H9 (cell line): ENCODE measurements around the gene MOBP. TPM values are rescaled to one million over a fixed set of nuclear protein-coding genes. Genes with fewer than 3 reads are reported as not detected.

Experiments used
- DNase-seq: peaks from one replicate; pipeline ENCODE4 v3.0.0-alpha.2; 2017
- H2AFZ ChIP-seq: one replicate; pipeline ENCODE4 v1.6.1; 2013; ENCODE audit warnings: mild to moderate bottlenecking, low read length, control low read depth, moderate library complexity
- H2AK5ac ChIP-seq: 2 replicates; pipeline ENCODE4 v1.6.1; 2013; ENCODE audit warnings: low read length, control low read depth, mixed read lengths; ENCODE audit not compliant: insufficient read length
- H2BK120ac ChIP-seq: one replicate; pipeline ENCODE4 v1.6.1; 2013; ENCODE audit warnings: low read depth, mild to moderate bottlenecking, low read length, control low read depth, inconsistent platforms; ENCODE audit not compliant: poor library complexity, severe bottlenecking
- H2BK12ac ChIP-seq: 2 replicates; pipeline ENCODE4 v1.6.1; 2013; ENCODE audit warnings: low read length, control low read depth, mixed read lengths, low read depth; ENCODE audit not compliant: insufficient read length
- H2BK15ac ChIP-seq: 2 replicates; pipeline ENCODE4 v1.6.1; 2013; ENCODE audit warnings: low read depth, low read length, control low read depth
- H2BK20ac ChIP-seq: one replicate; pipeline ENCODE4 v1.6.1; 2013; ENCODE audit warnings: low read depth, mild to moderate bottlenecking, low read length, control low read depth, inconsistent platforms; ENCODE audit not compliant: poor library complexity, severe bottlenecking
- H2BK5ac ChIP-seq: 2 replicates; pipeline ENCODE4 v1.6.1; 2013; ENCODE audit warnings: low read length, control low read depth, mixed read lengths; ENCODE audit not compliant: insufficient read length
- H3K14ac ChIP-seq: 2 replicates; pipeline ENCODE4 v1.6.1; 2013; ENCODE audit warnings: low read length, control low read depth; ENCODE audit not compliant: insufficient read depth
- H3K18ac ChIP-seq: 2 replicates; pipeline ENCODE4 v1.6.1; 2013; ENCODE audit warnings: low read depth, mild to moderate bottlenecking, mixed read lengths, low read length, control low read depth; ENCODE audit not compliant: insufficient read length
- H3K23ac ChIP-seq: 2 replicates; pipeline ENCODE4 v1.6.1; 2013; ENCODE audit warnings: low read length, control low read depth, mixed read lengths, low read depth; ENCODE audit not compliant: insufficient read length
- H3K23me2 ChIP-seq: 2 replicates; pipeline ENCODE4 v1.6.1; 2013; ENCODE audit warnings: low read depth, mild to moderate bottlenecking, mixed read lengths, low read length, control low read depth; ENCODE audit not compliant: insufficient read length, poor library complexity, severe bottlenecking
- H3K27ac ChIP-seq: 2 replicates; pipeline ENCODE4 v1.5.1; 2013; ENCODE audit warnings: low read length, control low read depth, mixed read lengths, low read depth; ENCODE audit not compliant: insufficient read length
- H3K27me3 ChIP-seq: 2 replicates; pipeline ENCODE4 v1.6.1; 2013; ENCODE audit warnings: low read length, control low read depth, inconsistent platforms; ENCODE audit not compliant: insufficient read depth
- H3K4ac ChIP-seq: 2 replicates; pipeline ENCODE4 v1.6.1; 2013; ENCODE audit warnings: low read depth, mild to moderate bottlenecking, control low read depth, inconsistent platforms, low read length, moderate library complexity
- H3K4me1 ChIP-seq: 2 replicates; pipeline ENCODE4 v1.6.1; 2013; ENCODE audit warnings: low read length, control low read depth, inconsistent platforms; ENCODE audit not compliant: insufficient read depth
- H3K4me2 ChIP-seq: 2 replicates; pipeline ENCODE4 v1.6.1; 2013; ENCODE audit warnings: low read length, control low read depth, mixed read lengths; ENCODE audit not compliant: insufficient read length, insufficient read depth
- H3K56ac ChIP-seq: 2 replicates; pipeline ENCODE4 v1.6.1; 2013; ENCODE audit warnings: low read depth, mild to moderate bottlenecking, mixed read lengths, low read length, control low read depth; ENCODE audit not compliant: insufficient read length
- H3K79me1 ChIP-seq: 2 replicates; pipeline ENCODE4 v1.6.1; 2013; ENCODE audit warnings: low read depth, mild to moderate bottlenecking, moderate library complexity, low read length, control low read depth, inconsistent platforms; ENCODE audit not compliant: insufficient read depth, poor library complexity, severe bottlenecking
- H3K79me2 ChIP-seq: 2 replicates; pipeline ENCODE4 v1.6.1; 2013; ENCODE audit warnings: low read length, control low read depth, inconsistent platforms; ENCODE audit not compliant: insufficient read depth
- H3K9ac ChIP-seq: 2 replicates; pipeline ENCODE4 v1.6.1; 2013; ENCODE audit warnings: low read length, control low read depth, mixed read lengths; ENCODE audit not compliant: insufficient read length; ENCODE audit errors: extremely low read depth
- H3K9me3 ChIP-seq: one replicate; pipeline ENCODE4 v1.6.1; 2013; ENCODE audit warnings: low read depth, low read length, inconsistent platforms; ENCODE audit not compliant: control insufficient read depth
- H3T11ph ChIP-seq: one replicate; pipeline ENCODE4 v1.6.1; 2013; ENCODE audit warnings: mild to moderate bottlenecking, low read length, control low read depth, inconsistent platforms
- H4K20me1 ChIP-seq: one replicate; pipeline ENCODE4 v1.6.1; 2013; ENCODE audit not compliant: control insufficient read depth, insufficient read length, insufficient read depth
- H4K5ac ChIP-seq: 2 replicates; pipeline ENCODE4 v1.6.1; 2013; ENCODE audit warnings: low read depth, mild to moderate bottlenecking, mixed read lengths, low read length, control low read depth; ENCODE audit not compliant: insufficient read length
- H4K8ac ChIP-seq: replicated peaks from 2 replicates; pipeline ENCODE4 v1.6.1; 2013; ENCODE audit warnings: low read length, control low read depth, mixed read lengths, low read depth; ENCODE audit not compliant: insufficient read length
- H4K91ac ChIP-seq: 2 replicates; pipeline ENCODE4 v1.6.1; 2013; ENCODE audit warnings: low read depth, mild to moderate bottlenecking, moderate library complexity, mixed read lengths, low read length, control low read depth; ENCODE audit not compliant: insufficient read length
- H3K27ac Mint-ChIP-seq, 3 experiments: 2 replicates in 2 of 3; 3 replicates in 1 of 3; pipeline ENCODE4 v1.8.0; 2020 to 2021; ENCODE audit warnings: mixed read lengths in 3 of 3, mild to moderate bottlenecking in 1 of 3, moderate library complexity in 1 of 3
- H3K27me3 Mint-ChIP-seq: 2 replicates; pipeline ENCODE4 v1.8.0; 2021; ENCODE audit warnings: low read depth, mild to moderate bottlenecking, moderate library complexity, mixed read lengths
- H3K36me3 Mint-ChIP-seq, 3 experiments: 2 replicates in 2 of 3; 3 replicates in 1 of 3; pipeline ENCODE4 v1.8.0; 2020 to 2021; ENCODE audit warnings: low read depth in 3 of 3, mixed read lengths in 3 of 3; ENCODE audit not compliant: insufficient read depth in 1 of 3
- H3K4me1 Mint-ChIP-seq, 2 experiments: 2 replicates each; pipeline ENCODE4 v1.8.0; 2020; ENCODE audit warnings: mixed read lengths in 2 of 2
- H3K4me3 Mint-ChIP-seq, 2 experiments: 2 replicates in 1 of 2; 3 replicates in 1 of 2; pipeline ENCODE4 v1.8.0; 2020 to 2021; ENCODE audit warnings: mild to moderate bottlenecking in 2 of 2, mixed read lengths in 2 of 2, moderate library complexity in 1 of 2
- H3K9me3 Mint-ChIP-seq, 2 experiments: 2 replicates in 1 of 2; 3 replicates in 1 of 2; pipeline ENCODE4 v1.8.0; 2020; ENCODE audit warnings: mild to moderate bottlenecking in 2 of 2, mixed read lengths in 2 of 2, moderate library complexity in 1 of 2
- CTCF ChIP-seq: fragments of 200-600 bp; sonication (generic); conservative IDR thresholded peaks from 3 replicates; pipeline ENCODE4 v1.8.0; 2021; ENCODE audit warnings: antibody characterized with exemption, mild to moderate bottlenecking
- WGBS: extraction: QIAGEN DNeasy Blood & Tissue Kit; methylation state at CpG from one replicate; pipeline ENCODE4 v1.1.7; 2013; ENCODE audit warnings: missing lambda C conversion rate, low lambda C conversion rate, mixed read lengths; ENCODE audit not compliant: insufficient read length; ENCODE audit errors: extremely low coverage; 5-methylcytosine and 5-hydroxymethylcytosine counted together
- total RNA-seq: library from RNA; stranded (reverse); gene quantifications from 2 replicates; pipeline ENCODE4 v1.2.1, GENCODE V29; 2021

MOBP gene
- total RNA-seq, 1 experiment from 2014 or later: not detected

GRCh38 chr3:39540162-39540921 lies 72.9 kb downstream of the MOBP start:
- no peaks in the 10 kb centered on the region for H3K27me3 Mint-ChIP-seq

More at GRCh38 chr3:39540162-39540921, 72.9 kb downstream of the MOBP start:
- TF ChIP-seq CTCF: no peak
- Histone ChIP-seq H3K79me1 (no peaks in the 10 kb centered on the region), H3K27me3 (no peaks in the 10 kb centered on the region), H3K4me1 (peaks cover 7% of the 10 kb centered on the region), H3K9ac (no peak overlapping the region), H3K4ac (no peak overlapping the region), H3K79me2 (no peaks in the 10 kb centered on the region), H2BK120ac (no peak overlapping the region), H4K5ac (no peak overlapping the region), H3K9me3 (no peaks in the 10 kb centered on the region), H3K27ac (no peak overlapping the region), H2BK15ac (no peak overlapping the region), H2BK5ac (no peak overlapping the region), H2AFZ (no peak overlapping the region), H3K14ac (no peak overlapping the region), H3K56ac (no peak overlapping the region), H2AK5ac (no peak overlapping the region), H3K18ac (no peak overlapping the region), H3K4me2 (no peak overlapping the region), H3K23me2 (no peaks in the 10 kb centered on the region), H4K20me1 (no peaks in the 10 kb centered on the region), H4K91ac (no peak overlapping the region), H2BK12ac (no peak overlapping the region), H3T11ph (no peak overlapping the region), H3K23ac (no peak overlapping the region), H4K8ac (no peak overlapping the region), H2BK20ac (no peak overlapping the region)
- Mint-ChIP-seq H3K36me3 (no peaks in the 10 kb centered on the region), H3K27ac (no peak overlapping the region), H3K4me1 (peaks cover 17 to 21% of the 10 kb centered on the region in 2 experiments), H3K4me3 (no peak overlapping the region), H3K9me3 (peaks cover 0 to 3% of the 10 kb centered on the region in 2 experiments; a peak in 2 of 5 replicates)
- no peak for DNase-seq
- no CpG with 5 or more reads among the region's 1 CpG for WGBS
